ENCODE results near the gene SLC25A19. TPM values are rescaled to one million over a fixed set of nuclear protein-coding genes. Genes with fewer than 3 reads are reported as not detected.

SLC25A19 gene
- total and polyA plus RNA-seq, 9 of the 15 experiments (the other 6 are each of a cell fraction or from before 2014, with no cell fraction given) = 33.4 to 76.6 (median 55.3) TPM

DNA sequence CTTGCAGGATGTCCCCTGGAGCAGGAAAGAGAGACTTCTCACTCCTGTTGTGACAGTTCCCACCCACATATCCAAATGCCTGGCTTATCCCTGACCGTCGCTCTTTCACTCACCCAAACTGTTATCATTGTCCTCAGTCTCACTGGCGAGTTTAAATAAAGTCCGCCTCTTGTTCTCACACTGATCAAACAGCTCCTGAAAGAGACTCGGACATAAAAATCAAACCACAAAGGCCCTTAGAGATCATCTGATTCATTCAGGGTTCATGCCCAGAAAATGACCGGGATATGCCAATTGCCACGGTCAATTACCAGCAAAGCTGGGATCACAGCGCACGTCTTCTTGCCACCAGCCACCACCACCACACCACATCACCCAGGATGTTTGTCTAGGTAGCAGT is 47.7 kb downstream of the SLC25A19 start:
- H3K9ac ChIP-seq (ENCODE audit: insufficient read depth in 1 of 2, low read depth in 2 of 2, low read length in 2 of 2) = no peak overlapping the region
- H4K20me1 ChIP-seq (replicated peaks; ENCODE audit: control insufficient read depth, insufficient read depth, low read length) = peaks cover 27% of the 10 kb centered on the region
- H3K4me3 ChIP-seq = no peak overlapping the region
- no peak overlapping the region for H3K27ac ChIP-seq (ENCODE audit: extremely low read depth, low read depth, low read length)
- POLR2A ChIA-PET = interaction anchor here (0.6 to 4.0 kb wide), 12 partner anchors 9 to 401 kb away, joined by 3 to 38 read pairs (median 4); partner anchors contain the start of genes GGA3, MRPS7, NUP85 and SLC25A19
- peaks cover 98% of the 10 kb centered on the region for H3K36me3 ChIP-seq (ENCODE audit: control insufficient read depth, insufficient read depth, low read length)
- no peak overlapping the region for H3K4me2 ChIP-seq (ENCODE audit: insufficient read depth, low read length)
- CTCF ChIA-PET (ENCODE audit: low intra/inter-chr PET ratio) = interaction anchor here (1.3 to 3.1 kb wide), 3 partner anchors 20 to 171 kb away, joined by 4 to 20 read pairs (median 13); partner anchors contain the start of genes GGA3, MIF4GD and MRPS7
- no peak for ATAC-seq
- FAIRE-seq = no peak
- 90% methylated on average over 9 of the region's 9 CpGs for WGBS (ENCODE audit: insufficient coverage, low coverage, missing lambda C conversion rate)
- no peaks in the 10 kb centered on the region for H3K9me1 ChIP-seq (ENCODE audit: control insufficient read depth, insufficient read depth, low read length)
- intact Hi-C loops (cut with micrococcal nuclease) (loop anchor here (2.0 kb wide), 1 partner anchor 19 kb away; the partner anchor contains the start of genes GGA3 and MRPS7), in situ Hi-C loops (cut with MboI) (no loop called here)
- no peak overlapping the region for H2AFZ ChIP-seq (ENCODE audit: low read depth, low read length)
- peaks cover 19 to 46% of the 10 kb centered on the region in 2 experiments for H3K4me1 ChIP-seq (replicated peaks in 1 of 2; ENCODE audit: control insufficient read depth in 2 of 2, insufficient read depth in 2 of 2, low read length in 2 of 2)
- H3K79me2 ChIP-seq (ENCODE audit: control insufficient read depth, insufficient read depth, low read length) = peaks cover 1% of the 10 kb centered on the region; the same call in 1 of the 3 replicates
- no peak for DNase-seq (ENCODE audit: extremely low read depth in 1 of 4, low spot score in 3 of 4)
- H3K9me3 ChIP-seq (replicated peaks; ENCODE audit: control insufficient read depth, insufficient read depth, low read depth, low read length) = no peaks in the 10 kb centered on the region
- BruUV-seq (replicated peaks) = no TSS peak
- H3K27me3 ChIP-seq (ENCODE audit: control insufficient read depth in 2 of 2, insufficient read depth in 2 of 2, low read length in 2 of 2) = no peaks in the 10 kb centered on the region
- no peak for TF ChIP-seq TGIF2 (CRISPR knock-in tag; IDR thresholded peaks at IDR 0.05)
- no peak for TF ChIP-seq CCAR2 (IDR thresholded peaks at IDR 0.05; ENCODE audit: low read depth, low read length)
- TF ChIP-seq ZNF253 (CRISPR knock-in tag; conservative IDR thresholded peaks at IDR 0.05) = no peak
- no peak for TF ChIP-seq MAZ (CRISPR knock-in tag; conservative IDR thresholded peaks at IDR 0.05 in 1 of 2, IDR thresholded peaks at IDR 0.05 in 1 of 2)
- TF ChIP-seq TCF3 (CRISPR knock-in tag; IDR thresholded peaks at IDR 0.05) = no peak
- TF ChIP-seq, protein P1, sequence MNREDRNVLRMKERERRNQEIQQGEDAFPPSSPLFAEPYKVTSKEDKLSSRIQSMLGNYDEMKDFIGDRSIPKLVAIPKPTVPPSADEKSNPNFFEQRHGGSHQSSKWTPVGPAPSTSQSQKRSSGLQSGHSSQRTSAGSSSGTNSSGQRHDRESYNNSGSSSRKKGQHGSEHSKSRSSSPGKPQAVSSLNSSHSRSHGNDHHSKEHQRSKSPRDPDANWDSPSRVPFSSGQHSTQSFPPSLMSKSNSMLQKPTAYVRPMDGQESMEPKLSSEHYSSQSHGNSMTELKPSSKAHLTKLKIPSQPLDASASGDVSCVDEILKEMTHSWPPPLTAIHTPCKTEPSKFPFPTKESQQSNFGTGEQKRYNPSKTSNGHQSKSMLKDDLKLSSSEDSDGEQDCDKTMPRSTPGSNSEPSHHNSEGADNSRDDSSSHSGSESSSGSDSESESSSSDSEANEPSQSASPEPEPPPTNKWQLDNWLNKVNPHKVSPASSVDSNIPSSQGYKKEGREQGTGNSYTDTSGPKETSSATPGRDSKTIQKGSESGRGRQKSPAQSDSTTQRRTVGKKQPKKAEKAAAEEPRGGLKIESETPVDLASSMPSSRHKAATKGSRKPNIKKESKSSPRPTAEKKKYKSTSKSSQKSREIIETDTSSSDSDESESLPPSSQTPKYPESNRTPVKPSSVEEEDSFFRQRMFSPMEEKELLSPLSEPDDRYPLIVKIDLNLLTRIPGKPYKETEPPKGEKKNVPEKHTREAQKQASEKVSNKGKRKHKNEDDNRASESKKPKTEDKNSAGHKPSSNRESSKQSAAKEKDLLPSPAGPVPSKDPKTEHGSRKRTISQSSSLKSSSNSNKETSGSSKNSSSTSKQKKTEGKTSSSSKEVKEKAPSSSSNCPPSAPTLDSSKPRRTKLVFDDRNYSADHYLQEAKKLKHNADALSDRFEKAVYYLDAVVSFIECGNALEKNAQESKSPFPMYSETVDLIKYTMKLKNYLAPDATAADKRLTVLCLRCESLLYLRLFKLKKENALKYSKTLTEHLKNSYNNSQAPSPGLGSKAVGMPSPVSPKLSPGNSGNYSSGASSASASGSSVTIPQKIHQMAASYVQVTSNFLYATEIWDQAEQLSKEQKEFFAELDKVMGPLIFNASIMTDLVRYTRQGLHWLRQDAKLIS (CRISPR knock-in tag; IDR thresholded peaks at IDR 0.05) = no peak
- TF ChIP-seq, protein P2, sequence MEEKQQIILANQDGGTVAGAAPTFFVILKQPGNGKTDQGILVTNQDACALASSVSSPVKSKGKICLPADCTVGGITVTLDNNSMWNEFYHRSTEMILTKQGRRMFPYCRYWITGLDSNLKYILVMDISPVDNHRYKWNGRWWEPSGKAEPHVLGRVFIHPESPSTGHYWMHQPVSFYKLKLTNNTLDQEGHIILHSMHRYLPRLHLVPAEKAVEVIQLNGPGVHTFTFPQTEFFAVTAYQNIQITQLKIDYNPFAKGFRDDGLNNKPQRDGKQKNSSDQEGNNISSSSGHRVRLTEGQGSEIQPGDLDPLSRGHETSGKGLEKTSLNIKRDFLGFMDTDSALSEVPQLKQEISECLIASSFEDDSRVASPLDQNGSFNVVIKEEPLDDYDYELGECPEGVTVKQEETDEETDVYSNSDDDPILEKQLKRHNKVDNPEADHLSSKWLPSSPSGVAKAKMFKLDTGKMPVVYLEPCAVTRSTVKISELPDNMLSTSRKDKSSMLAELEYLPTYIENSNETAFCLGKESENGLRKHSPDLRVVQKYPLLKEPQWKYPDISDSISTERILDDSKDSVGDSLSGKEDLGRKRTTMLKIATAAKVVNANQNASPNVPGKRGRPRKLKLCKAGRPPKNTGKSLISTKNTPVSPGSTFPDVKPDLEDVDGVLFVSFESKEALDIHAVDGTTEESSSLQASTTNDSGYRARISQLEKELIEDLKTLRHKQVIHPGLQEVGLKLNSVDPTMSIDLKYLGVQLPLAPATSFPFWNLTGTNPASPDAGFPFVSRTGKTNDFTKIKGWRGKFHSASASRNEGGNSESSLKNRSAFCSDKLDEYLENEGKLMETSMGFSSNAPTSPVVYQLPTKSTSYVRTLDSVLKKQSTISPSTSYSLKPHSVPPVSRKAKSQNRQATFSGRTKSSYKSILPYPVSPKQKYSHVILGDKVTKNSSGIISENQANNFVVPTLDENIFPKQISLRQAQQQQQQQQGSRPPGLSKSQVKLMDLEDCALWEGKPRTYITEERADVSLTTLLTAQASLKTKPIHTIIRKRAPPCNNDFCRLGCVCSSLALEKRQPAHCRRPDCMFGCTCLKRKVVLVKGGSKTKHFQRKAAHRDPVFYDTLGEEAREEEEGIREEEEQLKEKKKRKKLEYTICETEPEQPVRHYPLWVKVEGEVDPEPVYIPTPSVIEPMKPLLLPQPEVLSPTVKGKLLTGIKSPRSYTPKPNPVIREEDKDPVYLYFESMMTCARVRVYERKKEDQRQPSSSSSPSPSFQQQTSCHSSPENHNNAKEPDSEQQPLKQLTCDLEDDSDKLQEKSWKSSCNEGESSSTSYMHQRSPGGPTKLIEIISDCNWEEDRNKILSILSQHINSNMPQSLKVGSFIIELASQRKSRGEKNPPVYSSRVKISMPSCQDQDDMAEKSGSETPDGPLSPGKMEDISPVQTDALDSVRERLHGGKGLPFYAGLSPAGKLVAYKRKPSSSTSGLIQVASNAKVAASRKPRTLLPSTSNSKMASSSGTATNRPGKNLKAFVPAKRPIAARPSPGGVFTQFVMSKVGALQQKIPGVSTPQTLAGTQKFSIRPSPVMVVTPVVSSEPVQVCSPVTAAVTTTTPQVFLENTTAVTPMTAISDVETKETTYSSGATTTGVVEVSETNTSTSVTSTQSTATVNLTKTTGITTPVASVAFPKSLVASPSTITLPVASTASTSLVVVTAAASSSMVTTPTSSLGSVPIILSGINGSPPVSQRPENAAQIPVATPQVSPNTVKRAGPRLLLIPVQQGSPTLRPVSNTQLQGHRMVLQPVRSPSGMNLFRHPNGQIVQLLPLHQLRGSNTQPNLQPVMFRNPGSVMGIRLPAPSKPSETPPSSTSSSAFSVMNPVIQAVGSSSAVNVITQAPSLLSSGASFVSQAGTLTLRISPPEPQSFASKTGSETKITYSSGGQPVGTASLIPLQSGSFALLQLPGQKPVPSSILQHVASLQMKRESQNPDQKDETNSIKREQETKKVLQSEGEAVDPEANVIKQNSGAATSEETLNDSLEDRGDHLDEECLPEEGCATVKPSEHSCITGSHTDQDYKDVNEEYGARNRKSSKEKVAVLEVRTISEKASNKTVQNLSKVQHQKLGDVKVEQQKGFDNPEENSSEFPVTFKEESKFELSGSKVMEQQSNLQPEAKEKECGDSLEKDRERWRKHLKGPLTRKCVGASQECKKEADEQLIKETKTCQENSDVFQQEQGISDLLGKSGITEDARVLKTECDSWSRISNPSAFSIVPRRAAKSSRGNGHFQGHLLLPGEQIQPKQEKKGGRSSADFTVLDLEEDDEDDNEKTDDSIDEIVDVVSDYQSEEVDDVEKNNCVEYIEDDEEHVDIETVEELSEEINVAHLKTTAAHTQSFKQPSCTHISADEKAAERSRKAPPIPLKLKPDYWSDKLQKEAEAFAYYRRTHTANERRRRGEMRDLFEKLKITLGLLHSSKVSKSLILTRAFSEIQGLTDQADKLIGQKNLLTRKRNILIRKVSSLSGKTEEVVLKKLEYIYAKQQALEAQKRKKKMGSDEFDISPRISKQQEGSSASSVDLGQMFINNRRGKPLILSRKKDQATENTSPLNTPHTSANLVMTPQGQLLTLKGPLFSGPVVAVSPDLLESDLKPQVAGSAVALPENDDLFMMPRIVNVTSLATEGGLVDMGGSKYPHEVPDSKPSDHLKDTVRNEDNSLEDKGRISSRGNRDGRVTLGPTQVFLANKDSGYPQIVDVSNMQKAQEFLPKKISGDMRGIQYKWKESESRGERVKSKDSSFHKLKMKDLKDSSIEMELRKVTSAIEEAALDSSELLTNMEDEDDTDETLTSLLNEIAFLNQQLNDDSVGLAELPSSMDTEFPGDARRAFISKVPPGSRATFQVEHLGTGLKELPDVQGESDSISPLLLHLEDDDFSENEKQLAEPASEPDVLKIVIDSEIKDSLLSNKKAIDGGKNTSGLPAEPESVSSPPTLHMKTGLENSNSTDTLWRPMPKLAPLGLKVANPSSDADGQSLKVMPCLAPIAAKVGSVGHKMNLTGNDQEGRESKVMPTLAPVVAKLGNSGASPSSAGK (IDR thresholded peaks at IDR 0.05) = no peak
